GM21381 (cell line): ENCODE results near the gene WASF2.
"Not testable (repeated sequence)": the region's sequence is repeated elsewhere in the genome, so short reads cannot be mapped to it uniquely, and the experiment has no call there.

Experiments
- ATAC-seq: cut with Tn5 transposase; IDR thresholded peaks from one replicate; pipeline ENCODE4 v1.9.1; 2021; ENCODE audit warnings: mild to moderate bottlenecking, moderate library complexity; ENCODE audit not compliant: unreplicated experiment

Gene WASF2

DNA sequence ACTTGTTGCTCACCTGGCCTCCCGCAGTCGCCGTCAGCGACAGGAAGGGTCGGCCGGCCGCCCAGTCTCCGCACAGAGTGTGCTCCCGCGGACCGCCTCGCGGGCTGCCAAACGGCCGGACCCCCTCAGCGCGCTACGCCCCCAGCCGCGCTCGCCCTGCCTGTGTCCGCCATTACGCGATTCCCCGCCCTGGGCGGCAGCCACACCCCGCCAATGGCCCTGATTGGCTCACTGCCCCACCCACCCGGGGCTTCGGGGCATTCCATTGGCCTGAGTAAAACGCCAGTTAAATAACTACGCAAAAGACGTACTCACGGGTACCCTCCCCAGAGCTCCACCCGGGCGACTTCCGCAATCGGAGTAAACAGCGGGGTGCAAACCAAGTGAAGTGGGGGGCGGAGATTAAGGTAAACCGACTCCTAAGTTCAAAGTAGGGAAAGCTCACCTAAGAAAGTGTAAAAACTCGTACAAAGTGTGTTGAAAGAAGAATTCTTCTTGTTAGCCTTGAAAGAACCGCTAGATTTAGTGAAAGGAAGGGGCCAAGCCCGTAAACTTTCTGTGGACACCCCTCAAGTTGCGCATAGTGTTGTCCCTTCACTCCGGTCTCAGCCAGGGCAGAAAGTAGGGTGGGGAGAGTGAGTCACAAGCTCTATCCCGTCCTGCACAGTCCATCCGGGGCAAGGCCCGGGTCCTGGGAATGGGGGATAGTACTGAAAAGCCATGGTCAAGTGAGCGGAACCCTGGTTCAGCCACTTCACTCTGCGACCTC lies at the start of gene WASF2:
Gene WASF2, minus strand, starts transcription at position 195 of the 769 bp plus-strand sequence. CDS start 61,277 bp downstream, outside the sequence.
- peak; percentile 81 for ATAC-seq

GRCh38 chr1:27538793-27539192 lies 48.8 kb upstream of the WASF2 start:
- no peak for ATAC-seq

- ATAC-seq: not testable (repeated sequence)
Measured at GRCh38 chr1:27538305-27538676, 48.3 kb upstream of the WASF2 start.

DNA sequence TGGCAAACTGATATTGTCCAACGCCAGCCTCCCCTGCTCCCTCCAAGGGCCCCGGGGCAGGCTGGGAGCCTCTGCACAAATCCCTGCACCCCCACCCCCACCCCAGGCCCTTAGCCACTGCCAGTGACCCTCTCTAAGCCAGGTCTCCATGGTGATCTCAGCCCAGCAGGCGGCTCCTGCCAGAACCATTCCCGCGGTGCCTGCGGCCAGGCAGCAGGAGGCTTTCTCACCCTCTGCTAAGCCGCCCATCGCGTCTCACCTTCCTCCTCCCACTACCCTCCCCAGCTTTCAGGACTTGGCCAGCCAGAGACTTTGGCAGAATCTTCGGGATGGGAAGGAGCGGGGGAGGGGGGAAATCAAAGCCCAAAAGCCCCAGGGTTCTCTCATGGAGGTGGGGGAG lies 46.8 kb upstream of the WASF2 start:
- ATAC-seq: no peak

DNA sequence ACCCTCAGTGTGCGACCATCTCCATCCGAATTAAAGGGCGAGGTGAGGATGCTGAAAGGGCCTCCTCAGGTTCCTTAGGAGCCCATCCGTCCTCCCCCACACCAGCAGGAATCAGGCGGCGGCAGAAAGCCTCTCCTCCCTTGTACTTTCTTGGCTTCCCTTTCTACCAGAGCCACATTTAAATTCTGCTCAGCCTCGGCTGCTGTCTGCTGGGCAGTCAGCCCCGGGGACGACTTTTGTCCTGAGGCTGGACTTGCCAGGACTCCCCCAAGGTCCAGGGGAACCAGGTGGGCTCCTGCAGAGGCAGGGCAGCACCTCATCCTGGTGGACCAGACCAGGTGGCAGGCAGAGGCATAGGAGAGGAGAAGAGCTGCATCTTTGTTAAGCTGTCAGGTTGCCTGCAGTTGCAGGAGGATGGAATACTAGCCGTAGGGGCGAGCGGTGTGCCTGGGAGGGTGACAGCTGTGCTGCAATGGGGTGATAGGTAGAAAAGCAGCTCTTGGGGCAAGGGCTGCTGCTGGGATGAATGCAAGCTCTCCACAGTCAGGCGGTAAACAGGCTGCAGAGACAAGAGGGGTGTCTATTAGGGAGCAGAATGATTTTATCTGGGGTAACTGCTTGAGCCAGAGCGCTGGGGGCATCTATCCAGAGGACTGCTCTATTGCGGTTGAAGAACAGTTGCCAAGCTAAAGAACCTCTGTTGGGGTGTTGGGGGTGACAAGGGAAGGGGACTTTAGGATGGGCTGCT lies 46.2 kb upstream of the WASF2 start:
- no peak for ATAC-seq

DNA sequence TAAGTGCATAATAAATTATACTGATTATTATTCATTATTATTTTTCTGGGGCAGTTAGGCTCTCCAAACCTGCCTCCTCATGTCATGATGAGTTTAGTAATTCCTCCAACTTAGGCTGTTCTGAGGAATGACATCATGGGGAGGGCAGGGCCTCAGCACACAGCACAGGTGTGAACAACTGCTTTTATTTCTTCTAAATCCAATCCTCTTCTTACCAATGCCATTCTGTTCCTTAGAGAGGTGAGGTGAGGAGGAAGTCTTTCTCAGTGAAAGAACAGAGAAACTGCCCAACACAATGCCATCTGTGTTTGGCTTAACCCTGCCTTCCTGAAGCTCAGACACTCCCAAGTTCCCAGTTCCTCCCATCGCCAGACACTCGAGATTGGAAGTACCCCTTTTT lies 45.4 kb upstream of the WASF2 start:
- no peak for ATAC-seq

DNA sequence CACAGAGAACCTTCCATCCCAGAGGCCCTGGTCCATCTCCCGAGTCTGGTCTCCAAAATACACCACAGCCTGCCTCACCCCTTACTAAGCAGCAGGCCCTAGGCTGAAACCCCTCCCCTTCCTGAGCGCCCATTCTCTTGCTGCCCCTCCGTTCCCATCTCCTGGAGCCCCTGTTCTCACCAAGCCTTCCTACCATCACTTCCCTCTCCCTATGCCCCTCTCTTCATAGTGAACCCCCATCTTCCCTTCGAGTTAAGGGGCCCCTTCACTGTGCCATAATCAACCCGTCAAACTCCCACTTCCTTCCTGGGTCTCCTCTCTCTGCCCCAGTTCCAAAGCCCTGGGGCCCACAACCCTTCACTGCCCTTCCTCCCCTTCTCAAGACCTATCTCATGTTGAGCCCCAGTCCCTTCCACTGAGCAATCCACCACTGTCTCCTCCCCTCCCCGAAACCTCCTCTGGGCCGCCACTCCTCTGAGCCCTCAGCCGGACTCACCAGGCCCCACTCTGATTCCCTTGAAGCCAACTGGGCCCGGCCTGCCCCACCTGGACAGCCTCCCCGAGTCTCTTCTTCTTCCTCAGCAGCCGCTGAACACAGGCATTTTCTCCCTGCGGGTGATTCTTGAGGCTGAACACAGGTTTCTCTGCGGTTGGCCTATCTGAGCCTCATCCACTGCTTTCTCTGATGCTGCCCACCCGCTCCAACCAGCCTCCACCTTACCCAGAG lies 42.2 kb upstream of the WASF2 start:
- no peak for ATAC-seq

- no peak for ATAC-seq
Measured at GRCh38 chr1:27530192-27530591, 40.2 kb upstream of the WASF2 start.

GRCh38 chr1:27529704-27530018 lies 39.7 kb upstream of the WASF2 start:
- ATAC-seq: no peak

DNA sequence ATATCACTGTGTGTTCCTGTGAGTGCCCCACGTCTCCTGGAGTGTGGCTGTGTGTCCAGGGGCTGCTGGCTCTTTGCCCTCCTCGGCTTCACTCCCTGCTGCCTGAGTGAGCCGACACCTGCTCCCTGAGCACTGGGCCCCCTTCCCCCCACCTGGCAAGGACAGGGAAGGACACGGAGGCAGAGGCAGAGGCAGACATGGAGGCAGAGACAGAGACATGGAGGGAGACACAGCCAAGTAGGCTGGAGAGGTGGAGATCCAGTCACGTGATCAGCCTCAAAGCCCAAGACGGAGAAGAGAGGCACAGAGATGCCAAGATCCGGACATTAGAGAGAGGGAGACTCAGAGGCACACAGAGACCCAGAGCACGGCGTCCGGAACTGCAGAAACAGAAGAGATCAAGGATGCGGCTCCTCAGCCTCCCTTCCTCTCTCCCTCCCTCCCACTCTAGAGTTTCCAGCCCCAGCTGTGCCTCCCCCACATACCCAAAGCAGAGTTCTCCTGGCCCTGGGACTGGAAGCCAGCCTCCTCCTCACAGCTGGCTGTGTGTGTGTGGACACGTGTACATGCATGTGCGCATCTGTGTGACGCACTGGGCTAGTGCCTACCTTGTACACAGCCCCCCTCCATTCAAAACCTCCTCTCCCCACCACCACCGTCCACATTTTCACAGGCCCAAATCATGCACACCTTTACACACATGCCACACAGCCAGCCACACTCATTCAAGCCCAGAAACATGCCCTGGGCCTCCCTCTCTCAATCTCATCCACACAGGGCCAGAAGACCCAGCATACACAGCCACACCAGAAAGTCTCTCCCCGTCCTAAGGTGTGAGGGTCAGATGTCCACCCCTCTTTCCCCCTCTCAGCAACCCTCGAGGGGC lies 39.1 kb upstream of the WASF2 start:
- no peak for ATAC-seq

DNA sequence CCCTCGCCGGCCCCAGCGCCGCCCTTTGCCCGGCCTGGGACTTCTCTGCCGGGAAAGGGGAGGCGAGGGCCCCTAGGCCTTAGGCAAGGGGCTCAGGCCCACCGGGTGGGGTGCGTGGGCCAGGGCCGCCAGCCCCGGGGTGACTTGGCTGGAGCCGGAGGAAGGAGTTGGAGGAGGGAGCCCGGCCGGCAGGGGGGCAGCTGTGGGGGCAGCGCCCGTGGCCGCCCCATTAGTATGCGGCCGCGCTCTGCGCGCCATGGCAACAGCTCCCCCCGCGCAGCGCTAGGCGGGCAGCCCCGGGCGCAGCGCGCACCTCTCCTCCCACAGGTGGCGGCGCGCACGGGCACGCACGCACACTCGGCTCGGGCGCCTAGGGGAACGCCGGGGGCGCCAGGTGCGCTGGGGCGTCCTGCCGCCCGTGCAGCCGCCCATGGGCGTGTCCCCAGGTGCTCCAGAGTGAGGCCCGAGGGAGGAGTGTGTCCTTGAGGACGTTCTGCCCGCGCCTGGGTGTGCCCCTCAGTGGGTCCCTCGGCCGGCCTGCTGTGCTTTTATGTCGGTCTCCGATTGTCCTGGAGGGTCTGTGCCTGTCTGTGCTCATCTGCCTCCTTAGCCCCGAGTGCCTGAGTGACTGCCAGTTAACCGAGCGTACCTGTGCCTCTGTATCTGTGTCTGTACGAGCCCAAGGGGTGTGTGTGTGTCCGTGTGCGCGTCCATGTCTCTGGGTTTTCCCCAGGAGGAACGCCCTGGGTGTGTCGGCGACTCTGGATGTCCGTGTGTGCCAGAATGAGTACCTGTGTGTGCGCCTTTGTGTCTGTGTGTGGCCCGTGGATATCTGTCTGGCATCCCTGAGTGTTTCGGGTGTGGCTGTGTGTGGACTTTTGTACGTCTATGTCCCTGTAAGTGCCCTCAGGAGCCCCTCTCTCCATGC lies 38.2 kb upstream of the WASF2 start:
- ATAC-seq: no peak

GRCh38 chr1:27527223-27527889 lies 37.4 kb upstream of the WASF2 start:
- no peak for ATAC-seq

GRCh38 chr1:27526569-27527222 lies 36.7 kb upstream of the WASF2 start:
- ATAC-seq: no peak

DNA sequence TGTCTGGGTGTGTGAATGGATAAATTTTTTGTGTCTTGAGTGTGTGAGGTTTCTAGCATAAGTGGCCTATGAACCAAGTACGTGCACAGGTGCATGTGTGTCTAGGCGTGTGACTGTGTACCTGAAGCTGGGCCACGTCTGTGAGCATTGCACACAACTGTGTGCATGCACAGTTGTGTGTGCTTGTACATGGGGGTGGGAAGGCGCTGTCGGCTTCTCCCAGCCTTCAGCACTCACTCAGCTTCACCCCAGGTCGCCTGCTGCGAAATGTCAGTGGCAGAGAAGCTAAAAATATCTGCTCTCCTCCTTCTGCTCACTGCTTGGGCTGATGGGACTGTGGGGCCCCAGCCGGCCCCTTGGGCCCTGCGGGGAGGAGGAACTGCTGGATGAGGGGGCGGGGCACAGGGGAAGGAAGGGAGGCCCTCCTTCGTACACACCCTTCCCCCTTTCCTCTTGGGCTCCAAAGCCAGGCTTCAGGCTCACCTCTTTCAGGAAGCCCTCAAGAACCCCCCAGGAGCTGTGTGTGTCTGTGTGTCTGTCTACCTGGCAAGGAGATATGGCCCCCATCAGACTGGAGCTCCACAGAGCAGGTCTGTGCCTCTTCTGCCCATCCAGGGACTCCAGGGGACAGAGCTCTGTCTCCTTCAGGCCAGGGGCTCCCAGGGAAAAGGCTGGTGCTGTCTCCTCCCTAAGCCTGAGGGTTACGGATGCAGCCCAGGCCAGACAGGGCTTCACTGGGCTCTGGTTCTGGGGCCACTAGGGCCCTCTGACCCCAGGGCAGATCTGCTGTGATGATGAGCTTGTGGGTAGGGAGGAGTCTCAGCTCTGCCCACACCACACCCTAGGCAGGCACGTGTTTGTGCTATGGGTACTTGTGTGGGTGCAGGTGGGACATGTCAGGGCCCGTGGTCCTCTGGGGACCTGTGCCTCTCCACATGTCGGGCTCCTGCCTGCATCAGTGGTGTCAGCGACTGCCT lies 35.6 kb upstream of the WASF2 start:
- ATAC-seq: no peak

GRCh38 chr1:27523337-27524020 lies 33.5 kb upstream of the WASF2 start:
- ATAC-seq: no peak

- no peak for ATAC-seq
Measured at GRCh38 chr1:27522432-27523336, 32.7 kb upstream of the WASF2 start.
